IMR-90 (cell line): Measurements from ENCODE around the gene USP35. TPM values are rescaled to one million over a fixed set of nuclear protein-coding genes. Genes with fewer than 3 reads are reported as not detected.

Source experiments
- ATAC-seq: fragments of 200-7000 bp; cut with Tn5 transposase; 2 replicates; pipeline ENCODE4 v1.9.1; 2020; ENCODE audit warnings: low read depth, mild to moderate bottlenecking, moderate library complexity
- BruUV-seq: library from RNA; stranded (reverse); fragments of 400-500 nt; replicated peaks from 2 replicates; lab custom pipeline; 2021; lab: Mats Ljungman, UMichigan
- CTCF ChIA-PET: fragments of 300-600 bp; formaldehyde crosslinking; extraction: SDS; loops from one replicate; lab custom pipeline; 2021; ENCODE audit warnings: antibody characterized with exemption; lab: Yijun Ruan, JAX
- POLR2A ChIA-PET: fragments of 300-600 bp; sonication (Branson Sonifier 250); formaldehyde crosslinking; loops from one replicate; lab custom pipeline; 2022; ENCODE audit warnings: antibody characterized with exemption; ENCODE audit not compliant: unreplicated experiment; lab: Charles Lee
- DNase-seq: peaks from one replicate; pipeline ENCODE4 v3.0.0; 2013
- H2AFZ ChIP-seq: replicated peaks from 2 replicates; pipeline ENCODE3; 2013; ENCODE audit warnings: low read length, mild to moderate bottlenecking; ENCODE audit not compliant: poor library complexity
- H2AK5ac ChIP-seq: 2 replicates; pipeline ENCODE4 v1.6.1; 2013; ENCODE audit warnings: low read depth, low read length, inconsistent platforms
- H2AK9ac ChIP-seq: replicated peaks from 2 replicates; pipeline ENCODE3; 2013; ENCODE audit warnings: mild to moderate bottlenecking, low read depth, low read length, moderate library complexity; ENCODE audit not compliant: poor library complexity
- H2BK120ac ChIP-seq: 2 replicates; pipeline ENCODE4 v1.6.1; 2013; ENCODE audit warnings: low read depth, low read length, inconsistent platforms
- H2BK15ac ChIP-seq: 3 replicates; pipeline ENCODE4 v1.6.1; 2013; ENCODE audit warnings: low read depth, low read length, inconsistent platforms
- H2BK20ac ChIP-seq: 2 replicates; pipeline ENCODE4 v1.6.1; 2013; ENCODE audit warnings: low read depth, mild to moderate bottlenecking, inconsistent platforms, low read length, moderate library complexity
- H2BK5ac ChIP-seq: 2 replicates; pipeline ENCODE4 v1.6.1; 2013; ENCODE audit warnings: mild to moderate bottlenecking, low read depth, low read length, inconsistent platforms; ENCODE audit not compliant: poor library complexity, severe bottlenecking
- H3K14ac ChIP-seq: replicated peaks from 2 replicates; pipeline ENCODE4 v1.6.1; 2013; ENCODE audit warnings: low read depth, low read length, inconsistent platforms
- H3K18ac ChIP-seq: 2 replicates; pipeline ENCODE4 v1.6.1; 2013; ENCODE audit warnings: low read depth, low read length, control low read depth
- H3K23ac ChIP-seq: 2 replicates; pipeline ENCODE4 v1.6.1; 2013; ENCODE audit warnings: low read depth, low read length, inconsistent platforms
- H3K27ac ChIP-seq: 2 replicates; pipeline ENCODE4 v1.5.1; 2013; ENCODE audit warnings: mild to moderate bottlenecking, control low read depth, low read length; ENCODE audit not compliant: insufficient read depth
- H3K27me3 ChIP-seq: 2 replicates; pipeline ENCODE4 v1.6.1; 2013; ENCODE audit warnings: low read length; ENCODE audit not compliant: control insufficient read depth, insufficient read depth
- H3K36me3 ChIP-seq: 2 replicates; pipeline ENCODE4 v1.6.1; 2013; ENCODE audit warnings: low read length, mixed read lengths; ENCODE audit not compliant: control insufficient read depth, insufficient read depth
- H3K4ac ChIP-seq: 2 replicates; pipeline ENCODE4 v1.6.1; 2013; ENCODE audit warnings: low read depth, low read length, inconsistent platforms
- H3K4me1 ChIP-seq: 2 replicates; pipeline ENCODE4 v1.6.1; 2013; ENCODE audit warnings: low read length, mixed read lengths; ENCODE audit not compliant: control insufficient read depth, insufficient read depth
- H3K4me2 ChIP-seq: 2 replicates; pipeline ENCODE4 v1.6.1; 2013; ENCODE audit warnings: low read depth, mild to moderate bottlenecking, control low read depth, low read length, moderate library complexity
- H3K4me3 ChIP-seq: 2 replicates; pipeline ENCODE4 v1.5.1; 2013; ENCODE audit warnings: low read depth, mild to moderate bottlenecking, control low read depth, low read length, moderate library complexity; ENCODE audit not compliant: insufficient read depth
- H3K56ac ChIP-seq: 2 replicates; pipeline ENCODE4 v1.6.1; 2013; ENCODE audit warnings: low read length, inconsistent platforms; ENCODE audit not compliant: insufficient read depth; ENCODE audit errors: extremely low read depth
- H3K79me1 ChIP-seq, 2 experiments: 2 replicates each; pipeline ENCODE4 v1.6.1; 2013; ENCODE audit warnings: low read length in 2 of 2, inconsistent platforms in 1 of 2, low read depth in 1 of 2
- H3K9ac ChIP-seq: 2 replicates; pipeline ENCODE4 v1.6.1; 2013; ENCODE audit warnings: low read depth, low read length, control low read depth
- H3K9me1 ChIP-seq: 2 replicates; pipeline ENCODE4 v1.6.1; 2013; ENCODE audit warnings: low read length, inconsistent platforms; ENCODE audit not compliant: insufficient read depth
- H3K9me3 ChIP-seq: 2 replicates; pipeline ENCODE4 v1.6.1; 2013; ENCODE audit warnings: low read length; ENCODE audit not compliant: control insufficient read depth, insufficient read depth
- H4K20me1 ChIP-seq: 2 replicates; pipeline ENCODE4 v1.6.1; 2013; ENCODE audit warnings: low read length, inconsistent platforms; ENCODE audit not compliant: insufficient read depth
- H4K5ac ChIP-seq: 2 replicates; pipeline ENCODE4 v1.6.1; 2013; ENCODE audit warnings: mild to moderate bottlenecking, low read depth, low read length, control low read depth
- H4K8ac ChIP-seq, 2 experiments: 2 replicates each; pipeline ENCODE4 v1.6.1; 2013; ENCODE audit warnings: low read depth in 2 of 2, low read length in 2 of 2, control low read depth in 1 of 2, inconsistent platforms in 1 of 2
- H4K91ac ChIP-seq: 2 replicates; pipeline ENCODE4 v1.6.1; 2013; ENCODE audit warnings: low read depth, low read length, inconsistent platforms; ENCODE audit not compliant: insufficient read depth
- BHLHE40 ChIP-seq: fragments of 150-350 bp; IDR thresholded peaks from 2 replicates; pipeline ENCODE4 v1.6.1; 2016; ENCODE audit warnings: mild to moderate bottlenecking, low read depth, low read length
- FOS ChIP-seq: fragments of 150-350 bp; IDR thresholded peaks from 2 replicates; pipeline ENCODE4 v1.6.1; 2016; ENCODE audit warnings: low read depth, low read length
- MAFK ChIP-seq: IDR thresholded peaks from 2 replicates; pipeline ENCODE4 v1.6.1; 2012; ENCODE audit warnings: low read depth, low read length, improper control_type of control experiment
- RCOR1 ChIP-seq: IDR thresholded peaks from 2 replicates; pipeline ENCODE4 v1.6.1; 2012; ENCODE audit warnings: mild to moderate bottlenecking, low read length, improper control_type of control experiment; ENCODE audit not compliant: insufficient replicate concordance
- SMC3 ChIP-seq: fragments of 150-350 bp; IDR thresholded peaks from 2 replicates; pipeline ENCODE4 v1.6.1; 2016; ENCODE audit warnings: low read depth, mild to moderate bottlenecking, antibody characterized with exemption, low read length, moderate library complexity
- WGBS, 2 experiments: methylation state at CpG; one replicate each; pipeline versions ENCODE4 v1.1.5 to v1.1.7; 2013; ENCODE audit warnings: missing lambda C conversion rate in 2 of 2; ENCODE audit not compliant: insufficient read length in 1 of 2; ENCODE audit errors: extremely low coverage in 2 of 2; 5-methylcytosine and 5-hydroxymethylcytosine counted together
- dilution Hi-C: fragments of 300-500 bp; cut with HindIII; formaldehyde crosslinking; loops from one replicate; pipeline ENCODE4 v1.14.3; 2018; ENCODE audit warnings: low sequenced_read_pairs; ENCODE audit not compliant: unreplicated experiment
- in situ Hi-C: fragments of 300-500 bp; cut with MboI; formaldehyde crosslinking; loops from 3 replicates; pipeline ENCODE4 v1.14.3; 2019; ENCODE audit warnings: low sequenced_read_pairs, inconsistent platforms, mixed read lengths
- intact Hi-C: fragments of 100-400 bp; cut with micrococcal nuclease; formaldehyde crosslinking; loops from 2 replicates; pipeline ENCODE4 v1.10.0; 2022
- polyA plus RNA-seq, 3 experiments: library from polyadenylated mRNA; depleted of rRNA; stranded (reverse); fragments of >200 nt; gene quantifications; 2 replicates each; pipeline ENCODE4 v1.2.3, GENCODE V29; 2012; ENCODE audit warnings: low replicate concordance in 1 of 3
- total RNA-seq: library from RNA; depleted of rRNA; stranded (reverse); fragments of >200 nt; gene quantifications from 2 replicates; pipeline ENCODE4 v1.2.3, GENCODE V29; 2012
- TF ChIP-seq, protein P1 (sequence below): conservative IDR thresholded peaks from 2 replicates; pipeline ENCODE4 v1.5.1; 2012; ENCODE audit warnings: mild to moderate bottlenecking, low read depth, low read length, improper control_type of control experiment

Gene USP35
- total and polyA plus RNA-seq, 2 of the 4 experiments (the other 2 are of a cell fraction): 2.7 to 11.3 TPM

DNA sequence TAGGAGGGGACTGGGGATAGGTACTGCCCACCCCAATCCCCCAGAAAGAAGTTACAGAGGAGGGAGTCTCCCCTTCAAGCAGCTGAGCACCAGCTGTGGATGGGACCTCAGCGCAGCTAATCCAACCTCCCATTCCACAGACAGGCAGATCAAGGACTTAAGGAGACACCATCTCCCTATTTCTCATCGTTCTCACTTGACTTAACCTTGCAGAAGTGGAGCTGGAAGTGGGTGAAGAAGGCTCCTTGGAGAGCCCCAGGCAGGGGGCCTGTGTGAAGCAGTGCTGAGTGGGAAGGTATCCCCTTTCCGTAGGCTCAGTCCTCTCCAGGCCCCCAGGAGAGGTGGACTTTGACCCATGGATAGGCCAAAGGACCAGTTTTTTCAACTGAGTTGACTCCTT is 27.3 kb downstream of the USP35 start:
- Histone ChIP-seq H3K4me2 (no peak overlapping the region), H2AK9ac (no peak overlapping the region), H3K14ac (no peak overlapping the region), H3K9ac (no peak overlapping the region), H3K4me3 (no peak overlapping the region), H4K8ac (no peak overlapping the region), H3K27ac (no peak overlapping the region), H2BK5ac (no peak overlapping the region), H3K56ac (no peak overlapping the region), H2AFZ (no peak overlapping the region), H3K4me1 (peaks cover 3% of the 10 kb centered on the region), H2BK120ac (no peak overlapping the region), H3K9me1 (peaks cover 20% of the 10 kb centered on the region), H2AK5ac (no peak overlapping the region), H3K79me1 (peaks cover 5 to 30% of the 10 kb centered on the region in 2 experiments; a peak in 2 of 4 replicates), H4K5ac (no peak overlapping the region), H3K36me3 (peaks cover 59% of the 10 kb centered on the region), H3K23ac (no peak overlapping the region), H3K18ac (no peak overlapping the region), H4K91ac (no peak overlapping the region), H3K9me3 (no peaks in the 10 kb centered on the region), H2BK15ac (no peak overlapping the region), H3K4ac (no peak overlapping the region), H2BK20ac (no peak overlapping the region), H4K20me1 (peaks cover 17% of the 10 kb centered on the region), H3K27me3 (no peaks in the 10 kb centered on the region)
- BruUV-seq: no TSS peak
- POLR2A ChIA-PET: no interaction called here
- no CpG with 5 or more reads among the region's 3 CpGs for WGBS, 2 experiments
- no peak for ATAC-seq
- TF ChIP-seq BHLHE40 (no peak), MAFK (no peak), FOS (no peak), RCOR1 (no peak), SMC3 (no peak)
- TF ChIP-seq, protein P1, sequence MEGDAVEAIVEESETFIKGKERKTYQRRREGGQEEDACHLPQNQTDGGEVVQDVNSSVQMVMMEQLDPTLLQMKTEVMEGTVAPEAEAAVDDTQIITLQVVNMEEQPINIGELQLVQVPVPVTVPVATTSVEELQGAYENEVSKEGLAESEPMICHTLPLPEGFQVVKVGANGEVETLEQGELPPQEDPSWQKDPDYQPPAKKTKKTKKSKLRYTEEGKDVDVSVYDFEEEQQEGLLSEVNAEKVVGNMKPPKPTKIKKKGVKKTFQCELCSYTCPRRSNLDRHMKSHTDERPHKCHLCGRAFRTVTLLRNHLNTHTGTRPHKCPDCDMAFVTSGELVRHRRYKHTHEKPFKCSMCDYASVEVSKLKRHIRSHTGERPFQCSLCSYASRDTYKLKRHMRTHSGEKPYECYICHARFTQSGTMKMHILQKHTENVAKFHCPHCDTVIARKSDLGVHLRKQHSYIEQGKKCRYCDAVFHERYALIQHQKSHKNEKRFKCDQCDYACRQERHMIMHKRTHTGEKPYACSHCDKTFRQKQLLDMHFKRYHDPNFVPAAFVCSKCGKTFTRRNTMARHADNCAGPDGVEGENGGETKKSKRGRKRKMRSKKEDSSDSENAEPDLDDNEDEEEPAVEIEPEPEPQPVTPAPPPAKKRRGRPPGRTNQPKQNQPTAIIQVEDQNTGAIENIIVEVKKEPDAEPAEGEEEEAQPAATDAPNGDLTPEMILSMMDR: no peak
- CTCF ChIA-PET: interaction anchor here (0.8 kb wide), 1 partner anchor 348 kb away, joined by 4 read pairs; no protein-coding TSS in a partner anchor
- no peak for DNase-seq
- intact Hi-C loops: no loop called here
- in situ Hi-C loops: no loop called here
- dilution Hi-C loops: no loop called here
